ENCODE data around the gene CDK5RAP3. TPM values are rescaled to one million over a fixed set of nuclear protein-coding genes. Genes with fewer than 3 reads are reported as not detected.

Gene CDK5RAP3
- polyA plus RNA-seq, 2 of the 4 experiments (the other 2 are of a cell fraction), result 124 to 165 TPM

- peak overlapping the region in 1 of 2 experiments; percentile 14; a peak in 1 of 6 replicates for H3K27ac ChIP-seq
- TF ChIP-seq MAFK (IDR thresholded peaks at IDR 0.05; ENCODE audit: partially characterized antibody) (no peak), NFE2L2 (conservative IDR thresholded peaks at IDR 0.05; ENCODE audit: low read length) (no peak), FOSL2 (IDR thresholded peaks at IDR 0.05) (no peak), FOSL2 (CRISPR knock-in tag; IDR thresholded peaks at IDR 0.05) (no peak), NR3C1 (IDR thresholded peaks at IDR 0.05) (no peak), CHD2 (IDR thresholded peaks at IDR 0.05; ENCODE audit: low read length, partially characterized antibody) (no peak), CBX2 (IDR thresholded peaks at IDR 0.05; ENCODE audit: borderline replicate concordance, low read depth) (no peak), ZFP36 (IDR thresholded peaks at IDR 0.05; ENCODE audit: borderline replicate concordance, partially characterized antibody) (no peak)
- peaks cover 32% of the 10 kb centered on the region for H3K4me1 ChIP-seq
- DNase-seq (ENCODE audit: low read depth in 1 of 2, low spot score in 1 of 2), result no peak
- H3K4me3 ChIP-seq, result no peak overlapping the region
- ATAC-seq, result no peak
- WGBS (ENCODE audit: missing lambda C conversion rate), result 81% methylated on average over 8 of the region's 8 CpGs
- H3K9me3 ChIP-seq, result no peaks in the 10 kb centered on the region
- ChIA-PET POLR2A (interaction anchor here (0.7 kb wide), 1 partner anchor 129 kb away, joined by 3 read pairs; the partner anchor contains the start of genes LRRC46 and MRPL10), CTCF (interaction anchor here (1.0 to 38.7 kb wide), 6 partner anchors 9 to 135 kb away, joined by 3 to 1426 read pairs (median 258); partner anchors contain the start of genes CDK5RAP3, PNPO and PRR15L)
- FAIRE-seq, result peak; percentile 32
- no peak overlapping the region for H3K4me2 ChIP-seq
Measured at GRCh38 chr17:47959825-47960655, 10.9 kb upstream of the CDK5RAP3 start.

GRCh38 chr17:47961406-47961805 lies 9.5 kb upstream of the CDK5RAP3 start:
- Histone ChIP-seq H3K4me3 (no peak overlapping the region), H3K4me1 (peaks cover 29% of the 10 kb centered on the region), H3K4me2 (no peak overlapping the region), H3K27ac (no peak overlapping the region), H3K9me3 (no peaks in the 10 kb centered on the region)
- no peak for ATAC-seq
- ChIA-PET POLR2A (interaction anchor here (0.6 kb wide), 1 partner anchor 714 kb away, joined by 4 read pairs; no protein-coding TSS in a partner anchor), CTCF (interaction anchor here (1.2 to 38.7 kb wide), 5 partner anchors 11 to 54 kb away, joined by 3 to 1426 read pairs (median 513); partner anchors contain the start of genes CDK5RAP3, PNPO and PRR15L)
- TF ChIP-seq MAFK (IDR thresholded peaks at IDR 0.05; ENCODE audit: partially characterized antibody), result peak; percentile 89
- no peak for TF ChIP-seq ESRRA (IDR thresholded peaks at IDR 0.05; ENCODE audit: borderline replicate concordance, low read length)
- TF ChIP-seq USF2 (IDR thresholded peaks at IDR 0.05), result no peak
- no peak for TF ChIP-seq KDM1A (IDR thresholded peaks at IDR 0.05; ENCODE audit: low read depth)
- FAIRE-seq, result no peak
- DNase-seq (ENCODE audit: low read depth in 1 of 2, low spot score in 1 of 2), result no peak
- 76% methylated on average over 6 of the region's 6 CpGs for WGBS (ENCODE audit: missing lambda C conversion rate)

- WGBS (ENCODE audit: missing lambda C conversion rate), result 92% methylated on average over 3 of the region's 3 CpGs
- ChIA-PET POLR2A (no interaction called here), CTCF (interaction anchor here (23.8 to 38.7 kb wide), 3 partner anchors 9 to 53 kb away, joined by 513 to 1426 read pairs (median 1426); partner anchors contain the start of genes CDK5RAP3, PNPO and PRR15L)
- DNase-seq (ENCODE audit: low read depth in 1 of 2, low spot score in 1 of 2) (no peak), FAIRE-seq (no peak), ATAC-seq (no peak)
- H3K4me3 ChIP-seq, result no peak overlapping the region
- H3K9me3 ChIP-seq, result no peaks in the 10 kb centered on the region
- no peak overlapping the region for H3K27ac ChIP-seq
- peaks cover 29% of the 10 kb centered on the region for H3K4me1 ChIP-seq
- no peak overlapping the region for H3K4me2 ChIP-seq
- TF ChIP-seq EP300 (IDR thresholded peaks at IDR 0.05) (no peak), TP53 (CRISPR knock-in tag; IDR thresholded peaks at IDR 0.05) (no peak), TFCP2L1 (CRISPR knock-in tag; IDR thresholded peaks at IDR 0.05) (no peak), CHD4 (IDR thresholded peaks at IDR 0.05; ENCODE audit: borderline replicate concordance) (no peak), USF2 (IDR thresholded peaks at IDR 0.05) (0 out of 2 replicates have a peak, but pooled peaks have one; percentile 51), JUNB (IDR thresholded peaks at IDR 0.05) (no peak)
Measured at GRCh38 chr17:47962901-47963300, 8.0 kb upstream of the CDK5RAP3 start.

GRCh38 chr17:47964856-47965255 lies 6.1 kb upstream of the CDK5RAP3 start:
- H3K4me1 ChIP-seq, result peaks cover 39% of the 10 kb centered on the region
- no peak overlapping the region for H3K4me2 ChIP-seq
- WGBS (ENCODE audit: missing lambda C conversion rate), result 92% methylated on average over 5 of the region's 5 CpGs
- no peak for FAIRE-seq
- no peak for DNase-seq (ENCODE audit: low read depth in 1 of 2, low spot score in 1 of 2)
- H3K27ac ChIP-seq, result peak overlapping the region in 1 of 2 experiments; percentile 69; a peak in 1 of 6 replicates
- H3K9me3 ChIP-seq, result no peaks in the 10 kb centered on the region
- ChIA-PET CTCF (interaction anchor here (0.6 to 38.7 kb wide), 5 partner anchors 14 to 1062 kb away, joined by 3 to 1426 read pairs (median 4); partner anchors contain the start of genes PNPO and PRR15L), POLR2A (no interaction called here)
- H3K4me3 ChIP-seq, result no peak overlapping the region
- ATAC-seq, result no peak
- TF ChIP-seq BHLHE40 (IDR thresholded peaks at IDR 0.05; ENCODE audit: low read depth, low read length) (no peak), PBX3 (IDR thresholded peaks at IDR 0.05) (no peak), SMC3 (IDR thresholded peaks at IDR 0.05) (no peak), ATOH8 (CRISPR knock-in tag; IDR thresholded peaks at IDR 0.05; ENCODE audit: low read depth) (no peak), TP53 (CRISPR knock-in tag; IDR thresholded peaks at IDR 0.05) (no peak), HOXB5 (CRISPR knock-in tag; IDR thresholded peaks at IDR 0.05) (no peak), MYC (IDR thresholded peaks at IDR 0.05; ENCODE audit: borderline replicate concordance, low read length) (no peak), NPAS2 (CRISPR knock-in tag; IDR thresholded peaks at IDR 0.05; ENCODE audit: borderline replicate concordance) (no peak), FOSL2 (IDR thresholded peaks at IDR 0.05) (no peak), FOSL2 (CRISPR knock-in tag; IDR thresholded peaks at IDR 0.05) (no peak), JUNB (IDR thresholded peaks at IDR 0.05) (no peak)
